Measurements from ENCODE around the gene PCDHA10.
"Not testable (repeated sequence)": the region's sequence is repeated elsewhere in the genome, so short reads cannot be mapped to it uniquely, and the experiment has no call there.

Gene PCDHA10

GRCh38 chr5:140842798-140843733 lies 12.6 kb upstream of the PCDHA10 start:
- DNase-seq = no peak

- DNase-seq = not testable (repeated sequence)
Observed at GRCh38 chr5:140848139-140849102, 7.3 kb upstream of the PCDHA10 start, which contains the start of gene PCDHA9. Gene PCDHA9, plus strand, starts transcription at chr5:140848382. Its CDS starts 114 bp downstream, at chr5:140848496.

- not testable (repeated sequence) for DNase-seq
Observed at GRCh38 chr5:140849831-140850634, 5.7 kb upstream of the PCDHA10 start.

- no peak for DNase-seq
Observed at GRCh38 chr5:140857177-140857986, 1.7 kb downstream of the PCDHA10 start.

GRCh38 chr5:140857987-140858240 lies 2.2 kb downstream of the PCDHA10 start:
- DNase-seq = no peak

GRCh38 chr5:140862441-140863295 lies 7.0 kb downstream of the PCDHA10 start:
- no peak for DNase-seq

- peak; percentile 9 for DNase-seq
Observed at GRCh38 chr5:140868721-140869554, 13.2 kb downstream of the PCDHA10 start, which contains the start of gene PCDHA11. Gene PCDHA11, plus strand, starts transcription at chr5:140868957. Its CDS starts 147 bp downstream, at chr5:140869104.

GRCh38 chr5:140869555-140869886 lies 13.8 kb downstream of the PCDHA10 start:
- DNase-seq = peak; percentile 12

GRCh38 chr5:140870221-140871201 lies 14.8 kb downstream of the PCDHA10 start:
- DNase-seq = no peak

GRCh38 chr5:140875085-140876065 lies 19.7 kb downstream of the PCDHA10 start, which contains the start of gene PCDHA12:
Gene PCDHA12, plus strand, starts transcription at chr5:140875308. Its CDS starts 165 bp downstream, at chr5:140875473.
- DNase-seq = no peak

GRCh38 chr5:140876541-140877261 lies 21.0 kb downstream of the PCDHA10 start:
- not testable (repeated sequence) for DNase-seq

- DNase-seq = no peak
Observed at GRCh38 chr5:140877262-140877581, 21.5 kb downstream of the PCDHA10 start.

- no peak for DNase-seq
Observed at GRCh38 chr5:140881889-140882590, 26.3 kb downstream of the PCDHA10 start, which contains the start of gene PCDHA13. Gene PCDHA13, plus strand, starts transcription at chr5:140882124. Its CDS starts 145 bp downstream, at chr5:140882269.

- no peak for DNase-seq
Observed at GRCh38 chr5:140882591-140882899, 26.8 kb downstream of the PCDHA10 start.

- DNase-seq = no peak
Observed at GRCh38 chr5:140883373-140883772, 27.7 kb downstream of the PCDHA10 start.

All from NCI-H2107 (cell line).